Measurements from ENCODE around the gene SGCA. TPM values are rescaled to one million over a fixed set of nuclear protein-coding genes. Genes with fewer than 3 reads are reported as not detected.

The SGCA gene
- total RNA-seq, 1 experiment from 2014 or later, result 0.24 TPM

GRCh38 chr17:50170662-50171370 is 5.0 kb downstream of the SGCA start:
- no peak overlapping the region for H3K56ac ChIP-seq (ENCODE audit: insufficient read length, low read depth, low read length)
- no peak overlapping the region for H3K18ac ChIP-seq (ENCODE audit: insufficient read length, low read depth, low read length)
- no peak overlapping the region for H3K4me2 ChIP-seq (ENCODE audit: insufficient read depth, insufficient read length, low read length)
- no peak for DNase-seq
- TF ChIP-seq CTCF (conservative IDR thresholded peaks at IDR 0.05), result no peak
- no peaks in the 10 kb centered on the region for H3K27me3 ChIP-seq (ENCODE audit: insufficient read depth, low read length)
- H2BK12ac ChIP-seq (ENCODE audit: insufficient read length, low read depth, low read length), result no peak overlapping the region
- H4K20me1 ChIP-seq (ENCODE audit: control insufficient read depth, insufficient read depth, insufficient read length), result no peaks in the 10 kb centered on the region
- H2AFZ ChIP-seq (ENCODE audit: low read length), result no peak overlapping the region
- no peak overlapping the region for H2BK15ac ChIP-seq (ENCODE audit: low read depth, low read length)
- H3K36me3 Mint-ChIP-seq (ENCODE audit: insufficient read depth in 1 of 3, low read depth in 3 of 3), result no peaks in the 10 kb centered on the region
- peaks cover 3% of the 10 kb centered on the region for H3K27me3 Mint-ChIP-seq (ENCODE audit: low read depth)
- H4K5ac ChIP-seq (ENCODE audit: insufficient read length, low read depth, low read length), result no peak overlapping the region
- H3K27ac Mint-ChIP-seq, result no peak overlapping the region
- no peaks in the 10 kb centered on the region for H3K23me2 ChIP-seq (ENCODE audit: insufficient read length, low read depth, low read length, poor library complexity, severe bottlenecking)
- H3K4me3 Mint-ChIP-seq, result no peak overlapping the region
- H3K9me3 ChIP-seq (ENCODE audit: control insufficient read depth, low read depth, low read length), result no peaks in the 10 kb centered on the region
- H4K8ac ChIP-seq (replicated peaks; ENCODE audit: insufficient read length, low read depth, low read length), result no peak overlapping the region
- H3K14ac ChIP-seq (ENCODE audit: insufficient read depth, low read length), result no peak overlapping the region
- H3K9me3 Mint-ChIP-seq, result no peaks in the 10 kb centered on the region; a peak in 1 of 5 replicates
- no peak overlapping the region for H2BK5ac ChIP-seq (ENCODE audit: insufficient read length, low read length)
- no CpG with 5 or more reads among the region's 10 CpGs for WGBS (ENCODE audit: extremely low coverage, insufficient read length, low lambda C conversion rate)
- no peak overlapping the region for H2BK20ac ChIP-seq (ENCODE audit: low read depth, low read length, poor library complexity, severe bottlenecking)
- H3K79me1 ChIP-seq (ENCODE audit: insufficient read depth, low read depth, low read length, poor library complexity, severe bottlenecking), result no peaks in the 10 kb centered on the region
- no peak overlapping the region for H3K9ac ChIP-seq (ENCODE audit: extremely low read depth, insufficient read length, low read length)
- H3K79me2 ChIP-seq (ENCODE audit: insufficient read depth, low read length), result no peaks in the 10 kb centered on the region
- no peak overlapping the region for H4K91ac ChIP-seq (ENCODE audit: insufficient read length, low read depth, low read length)
- H3K4me1 ChIP-seq (ENCODE audit: insufficient read depth, low read length), result peaks cover 3% of the 10 kb centered on the region; the same call in 1 of the 2 replicates
- no peak overlapping the region for H2BK120ac ChIP-seq (ENCODE audit: low read depth, low read length, poor library complexity, severe bottlenecking)
- no peak overlapping the region for H3K27ac ChIP-seq (ENCODE audit: insufficient read length, low read depth, low read length)
- no peak overlapping the region for H3T11ph ChIP-seq (ENCODE audit: low read length)
- no peak overlapping the region for H3K23ac ChIP-seq (ENCODE audit: insufficient read length, low read depth, low read length)
- H3K4me1 Mint-ChIP-seq, result peaks cover 20 to 43% of the 10 kb centered on the region in 2 experiments
- no peak overlapping the region for H2AK5ac ChIP-seq (ENCODE audit: insufficient read length, low read length)
- no peak overlapping the region for H3K4ac ChIP-seq (ENCODE audit: low read depth, low read length)

Data from H9 (cell line).